H1 (cell line): ENCODE results near the gene RASGEF1C. TPM values are rescaled to one million over a fixed set of nuclear protein-coding genes. Genes with fewer than 3 reads are reported as not detected.

Source experiments
- CTCF ChIA-PET: fragments of 300-600 bp; sonication (Branson Sonifier 250); formaldehyde crosslinking; loops from one replicate; lab custom pipeline; 2021; ENCODE audit not compliant: partially characterized antibody; lab: Charles Lee
- POLR2A ChIA-PET: fragments of 300-600 bp; sonication (Branson Sonifier 250); formaldehyde crosslinking; loops from one replicate; lab custom pipeline; 2021; ENCODE audit warnings: inconsistent platforms; ENCODE audit not compliant: partially characterized antibody; lab: Charles Lee
- DNase-seq, 2 experiments: peaks; one replicate each; pipeline versions ENCODE4 v3.0.0 to v3.0.0-alpha.2; 2010 to 2022; ENCODE audit warnings: low spot score in 2 of 2, low read depth in 1 of 2, mixed read lengths in 1 of 2
- FAIRE-seq: peaks from 2 replicates; lab custom pipeline; 2011; peaks lifted over from hg19 to GRCh38; lab: Jason Lieb, UNC
- H2AFZ ChIP-seq: 2 replicates; pipeline ENCODE4 v1.8.1; 2012; ENCODE audit warnings: low read length, inconsistent platforms
- H2AK5ac ChIP-seq: 2 replicates; pipeline ENCODE4 v1.6.1; 2013; ENCODE audit warnings: low read depth, low read length
- H2BK120ac ChIP-seq: replicated peaks from 2 replicates; pipeline ENCODE3; 2013; ENCODE audit warnings: low read depth, low read length, inconsistent platforms
- H2BK12ac ChIP-seq: 2 replicates; pipeline ENCODE4 v1.6.1; 2013; ENCODE audit warnings: low read depth, low read length
- H2BK15ac ChIP-seq: 2 replicates; pipeline ENCODE4 v1.6.1; 2013; ENCODE audit warnings: low read length
- H2BK20ac ChIP-seq: 2 replicates; pipeline ENCODE4 v1.6.1; 2013; ENCODE audit warnings: low read length
- H2BK5ac ChIP-seq: 2 replicates; pipeline ENCODE4 v1.6.1; 2013; ENCODE audit warnings: low read depth, low read length
- H3K14ac ChIP-seq: 2 replicates; pipeline ENCODE4 v1.6.1; 2013; ENCODE audit warnings: inconsistent platforms; ENCODE audit not compliant: insufficient read length
- H3K18ac ChIP-seq: 2 replicates; pipeline ENCODE4 v1.6.1; 2013; ENCODE audit warnings: low read length; ENCODE audit errors: extremely low read depth
- H3K23ac ChIP-seq: 2 replicates; pipeline ENCODE4 v1.6.1; 2013; ENCODE audit warnings: inconsistent platforms; ENCODE audit not compliant: insufficient read length
- H3K23me2 ChIP-seq: 2 replicates; pipeline ENCODE4 v1.6.1; 2013; ENCODE audit warnings: low read depth, low read length
- H3K27ac ChIP-seq: 2 replicates; pipeline ENCODE4 v1.6.1; 2011; ENCODE audit warnings: low read depth, low read length, inconsistent platforms
- H3K27me3 ChIP-seq, 4 experiments: replicated peaks in 1 of 4; 1 replicate in 1 of 4; 2 replicates in 3 of 4; pipeline versions ENCODE4 v1.6.1 to v1.8.1; 2011 to 2013; ENCODE audit warnings: low read length in 3 of 4, mild to moderate bottlenecking in 3 of 4, inconsistent platforms in 2 of 4, mixed read lengths in 2 of 4, moderate library complexity in 1 of 4; ENCODE audit not compliant: control insufficient read depth in 3 of 4, insufficient read depth in 3 of 4; ENCODE audit errors: extremely low read depth in 1 of 4
- H3K36me3 ChIP-seq, 4 experiments: 2 replicates each; pipeline versions ENCODE4 v1.6.1 to v1.8.1; 2011 to 2013; ENCODE audit warnings: mild to moderate bottlenecking in 4 of 4, low read length in 3 of 4, moderate library complexity in 2 of 4, control low read depth in 1 of 4, inconsistent platforms in 1 of 4; ENCODE audit not compliant: insufficient read depth in 4 of 4, control insufficient read depth in 2 of 4
- H3K4ac ChIP-seq: replicated peaks from 2 replicates; pipeline ENCODE3; 2013; ENCODE audit warnings: low read length, low read depth, mixed read lengths, inconsistent platforms; ENCODE audit not compliant: insufficient read length
- H3K4me1 ChIP-seq, 4 experiments: replicated peaks in 1 of 4; 1 replicate in 1 of 4; 2 replicates in 3 of 4; pipeline versions ENCODE4 v1.6.1 to v1.8.1; 2011 to 2013; ENCODE audit warnings: low read length in 3 of 4, inconsistent platforms in 2 of 4, mixed read lengths in 1 of 4; ENCODE audit not compliant: insufficient read depth in 4 of 4, control insufficient read depth in 3 of 4
- H3K4me2 ChIP-seq, 2 experiments: 2 replicates each; pipeline versions ENCODE4 v1.6.1 to v1.8.1; 2011 to 2013; ENCODE audit warnings: low read depth in 2 of 2, low read length in 2 of 2, control low read depth in 1 of 2, inconsistent platforms in 1 of 2, mild to moderate bottlenecking in 1 of 2; ENCODE audit not compliant: insufficient read depth in 1 of 2
- H3K4me3 ChIP-seq, 4 experiments: fragments of 200-600, 300-600 bp in 1 of 4; sonication (generic), shearing (Covaris generic), sonication (Bioruptor Twin) in 1 of 4; 2 replicates each; pipeline versions ENCODE4 v1.5.1 to v1.8.1; 2011 to 2016; ENCODE audit warnings: low read length in 4 of 4, low read depth in 3 of 4, control low read depth in 2 of 4, inconsistent platforms in 2 of 4, mild to moderate bottlenecking in 2 of 4, mixed read lengths in 1 of 4, moderate library complexity in 1 of 4; ENCODE audit not compliant: insufficient read depth in 2 of 4; ENCODE audit errors: extremely low read depth in 1 of 4
- H3K56ac ChIP-seq: replicated peaks from 2 replicates; pipeline ENCODE3; 2013; ENCODE audit warnings: low read depth, mild to moderate bottlenecking, mixed read lengths, low read length, inconsistent platforms; ENCODE audit not compliant: insufficient read length
- H3K79me1 ChIP-seq: 2 replicates; pipeline ENCODE4 v1.6.1; 2013; ENCODE audit warnings: low read depth, low read length, control low read depth
- H3K79me2 ChIP-seq, 2 experiments: 2 replicates each; pipeline versions ENCODE4 v1.6.1 to v1.8.1; 2012 to 2013; ENCODE audit warnings: low read length in 2 of 2, mild to moderate bottlenecking in 2 of 2, inconsistent platforms in 1 of 2; ENCODE audit not compliant: insufficient read depth in 2 of 2, control insufficient read depth in 1 of 2
- H3K9ac ChIP-seq, 4 experiments: replicated peaks in 1 of 4; 1 replicate in 1 of 4; 2 replicates in 3 of 4; pipeline versions ENCODE4 v1.6.1 to v1.8.1; 2011 to 2013; ENCODE audit warnings: low read depth in 3 of 4, low read length in 3 of 4, control low read depth in 2 of 4, mild to moderate bottlenecking in 2 of 4, moderate library complexity in 2 of 4, inconsistent platforms in 1 of 4; ENCODE audit errors: extremely low read depth in 1 of 4
- H3K9me3 ChIP-seq, 2 experiments: 2 replicates each; pipeline versions ENCODE4 v1.6.1 to v1.8.1; 2012 to 2013; ENCODE audit warnings: mild to moderate bottlenecking in 2 of 2, moderate library complexity in 2 of 2, control low read depth in 1 of 2, inconsistent platforms in 1 of 2, low read depth in 1 of 2, low read length in 1 of 2, mixed read lengths in 1 of 2; ENCODE audit not compliant: insufficient read depth in 2 of 2
- H4K20me1 ChIP-seq, 2 experiments: replicated peaks in 1 of 2; 2 replicates each; pipeline versions ENCODE3 to v1.8.1; 2011 to 2013; ENCODE audit warnings: inconsistent platforms in 2 of 2, low read length in 2 of 2, mild to moderate bottlenecking in 1 of 2; ENCODE audit not compliant: insufficient read depth in 2 of 2, control insufficient read depth in 1 of 2
- H4K5ac ChIP-seq: 2 replicates; pipeline ENCODE4 v1.6.1; 2013; ENCODE audit warnings: low read length, low read depth, mixed read lengths, inconsistent platforms; ENCODE audit not compliant: insufficient read length
- H4K8ac ChIP-seq: 2 replicates; pipeline ENCODE4 v1.8.0; 2013; ENCODE audit warnings: mild to moderate bottlenecking, moderate library complexity, low read length, inconsistent platforms; ENCODE audit not compliant: insufficient read depth; ENCODE audit errors: extremely low read depth
- H4K91ac ChIP-seq: replicated peaks from 2 replicates; pipeline ENCODE3; 2013; ENCODE audit warnings: low read length, mixed read lengths, inconsistent platforms; ENCODE audit not compliant: insufficient read length
- WGBS, 2 experiments: shearing (Covaris generic) in 1 of 2; methylation state at CpG; one replicate each; pipeline versions ENCODE4 v1.1.6 to v1.1.7; 2013 to 2015; ENCODE audit warnings: low lambda C conversion rate in 2 of 2, mixed read lengths in 2 of 2, inconsistent platforms in 1 of 2, low coverage in 1 of 2, missing lambda C conversion rate in 1 of 2; ENCODE audit not compliant: insufficient replicate concordance in 2 of 2, insufficient coverage in 1 of 2, insufficient read length in 1 of 2; ENCODE audit errors: extremely low coverage in 1 of 2, missing lambda C conversion rate in 1 of 2; 5-methylcytosine and 5-hydroxymethylcytosine counted together
- polyA plus RNA-seq, 7 experiments: library from polyadenylated mRNA; depleted of rRNA in 3 of 7; stranded (reverse) in 5 of 7; unstranded in 2 of 7; fragments of >200 nt in 5 of 7; fragments of 200-250 nt in 2 of 7; gene quantifications; 1 replicate in 5 of 7; 2 replicates in 1 of 7; 4 replicates in 1 of 7; pipeline versions ENCODE4 v1.2.1 to v1.2.3, GENCODE V29; 2011 to 2013; ENCODE audit warnings: missing spikeins in 2 of 7, mixed read lengths in 2 of 7
- total RNA-seq: library from RNA; stranded (reverse); fragmentation: NEBNext Ultra II Directional; extraction: Animal tissue kit (Norgen Biotek cat#: 25700); gene quantifications from 2 replicates; pipeline ENCODE4 v1.2.1, GENCODE V29; 2021

Gene RASGEF1C
- total and polyA plus RNA-seq, 2 of the 8 experiments (the other 6 are each of a cell fraction or from before 2014, with no cell fraction given), result 0.26 to 0.61 TPM

DNA sequence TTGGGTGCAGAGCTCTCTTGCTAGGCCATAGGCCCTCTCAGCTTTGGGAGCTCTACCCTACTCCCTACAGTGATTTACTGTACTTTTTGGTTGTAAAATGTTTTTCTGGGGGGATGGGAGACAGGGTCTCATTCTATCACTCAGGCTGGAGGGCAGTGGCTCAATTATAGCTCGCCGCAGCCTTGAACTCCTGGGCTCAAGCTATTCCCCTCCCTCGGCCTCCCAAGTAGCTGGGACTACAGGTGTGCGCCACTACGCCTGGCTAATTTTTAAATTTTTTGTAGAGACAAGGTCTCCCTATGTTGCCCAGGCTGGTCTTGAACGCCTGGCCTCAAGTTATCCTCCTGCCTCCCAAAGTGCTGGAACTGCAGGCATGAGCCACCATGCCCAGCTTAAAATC, 115.8 kb downstream of the RASGEF1C start:
- no peak overlapping the region for H2BK15ac ChIP-seq
- H3K4me3 ChIP-seq, result no peak overlapping the region
- no peaks in the 10 kb centered on the region for H4K20me1 ChIP-seq
- H3K23me2 ChIP-seq, result no peaks in the 10 kb centered on the region
- no peaks in the 10 kb centered on the region for H3K27me3 ChIP-seq
- WGBS, 2 experiments, result 98% methylated on average over 6 of the region's 6 CpGs; no CpG with 5 or more reads in 1 of the 2 experiments
- H3K56ac ChIP-seq, result no peak overlapping the region
- H4K91ac ChIP-seq, result no peak overlapping the region
- H2BK20ac ChIP-seq, result no peak overlapping the region
- no peaks in the 10 kb centered on the region for H3K79me2 ChIP-seq
- no peak overlapping the region for H3K23ac ChIP-seq
- DNase-seq, result no peak
- no peak overlapping the region for H2AFZ ChIP-seq
- no peak overlapping the region for H2AK5ac ChIP-seq
- ChIA-PET CTCF (interaction anchor here (0.9 to 2.8 kb wide), 3 partner anchors 24 to 186 kb away, joined by 3 to 15 read pairs (median 4); no protein-coding TSS in a partner anchor), POLR2A (interaction anchor here (1.7 kb wide), 1 partner anchor 10 kb away, joined by 6 read pairs; no protein-coding TSS in a partner anchor)
- H3K18ac ChIP-seq, result no peak overlapping the region
- H2BK12ac ChIP-seq, result no peak overlapping the region
- H2BK5ac ChIP-seq, result no peak overlapping the region
- H3K36me3 ChIP-seq, result no peaks in the 10 kb centered on the region
- no peak overlapping the region for H3K4ac ChIP-seq
- H2BK120ac ChIP-seq, result no peak overlapping the region
- H3K4me2 ChIP-seq, result no peak overlapping the region
- no peaks in the 10 kb centered on the region for H3K79me1 ChIP-seq
- H3K9me3 ChIP-seq, result 0 out of 4 replicates have a peak, but pooled peaks cover 0 to under 1% of the 10 kb centered on the region in 2 experiments
- H4K5ac ChIP-seq, result no peak overlapping the region
- H3K14ac ChIP-seq, result no peak overlapping the region
- H3K27ac ChIP-seq, result no peak overlapping the region
- FAIRE-seq, result no peak
- no peak overlapping the region for H3K9ac ChIP-seq
- H4K8ac ChIP-seq, result no peak overlapping the region
- peaks cover 0 to 6% (median 4%) of the 10 kb centered on the region in 4 experiments; a peak in 3 of 7 replicates for H3K4me1 ChIP-seq
